ENCODE results near the gene LIPA.

Gene LIPA

DNA sequence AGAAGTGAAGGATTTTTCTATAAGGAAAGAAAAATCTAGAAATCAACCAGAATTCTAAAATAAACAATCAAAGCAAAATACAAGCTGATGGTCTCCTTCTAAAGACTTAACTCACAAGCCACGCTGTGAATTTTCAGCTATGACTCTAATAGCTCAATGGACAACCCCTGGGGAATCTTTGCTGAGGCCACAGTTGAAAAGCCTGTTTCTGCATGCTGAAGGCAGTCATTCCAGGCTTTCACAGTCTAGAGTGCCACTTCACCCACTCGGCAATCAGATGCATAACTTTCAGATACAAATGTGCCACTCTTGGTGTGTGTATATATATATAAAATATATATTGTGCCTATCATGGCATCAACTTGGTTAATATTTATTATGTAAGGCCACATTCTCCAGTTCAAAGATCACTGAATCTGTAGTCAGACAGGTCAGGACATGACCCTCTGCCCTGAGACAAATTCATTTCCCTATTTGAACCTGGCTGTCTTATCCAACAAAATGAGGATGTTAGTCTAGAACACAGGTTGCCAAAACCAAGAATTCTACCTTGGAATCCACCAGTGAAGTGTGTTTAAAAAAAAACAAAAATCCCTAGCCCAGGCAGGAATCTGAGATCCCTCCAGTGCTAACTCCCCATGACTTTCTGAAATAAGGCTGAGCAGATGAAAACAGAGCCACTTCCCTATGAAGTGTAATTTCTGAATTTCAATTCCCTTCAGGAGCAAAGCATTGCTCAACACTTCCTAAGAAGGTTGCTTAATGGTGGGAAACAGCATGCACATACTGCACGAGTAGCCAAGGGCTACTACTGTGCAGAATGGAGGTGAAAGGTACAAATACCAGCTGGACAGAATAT, 9.9 kb downstream of the LIPA start:
- intact Hi-C loops (cut with DNase I), result no loop called here
- DNase-seq, result no peak

DNA sequence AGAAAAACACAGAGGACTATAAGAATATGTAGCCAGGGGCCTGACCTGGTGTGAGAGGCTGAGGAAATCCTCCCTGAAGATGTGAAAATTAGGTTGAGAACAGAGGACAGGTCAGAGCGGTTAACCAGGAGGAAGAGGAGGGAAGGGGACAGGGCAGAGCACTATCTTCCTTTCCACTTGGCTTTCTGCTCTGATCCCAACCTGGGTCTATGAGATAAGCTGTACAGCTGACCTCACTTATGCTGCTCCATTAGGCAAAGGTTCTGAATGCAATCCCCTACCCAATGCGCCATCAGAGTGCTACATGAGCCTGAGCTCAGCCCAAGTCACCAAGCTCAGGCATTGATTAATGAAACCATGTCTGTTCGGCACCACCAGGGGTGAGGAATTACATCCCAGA, 10.5 kb downstream of the LIPA start:
- no peak for DNase-seq
- intact Hi-C loops (cut with DNase I), result no loop called here

DNA sequence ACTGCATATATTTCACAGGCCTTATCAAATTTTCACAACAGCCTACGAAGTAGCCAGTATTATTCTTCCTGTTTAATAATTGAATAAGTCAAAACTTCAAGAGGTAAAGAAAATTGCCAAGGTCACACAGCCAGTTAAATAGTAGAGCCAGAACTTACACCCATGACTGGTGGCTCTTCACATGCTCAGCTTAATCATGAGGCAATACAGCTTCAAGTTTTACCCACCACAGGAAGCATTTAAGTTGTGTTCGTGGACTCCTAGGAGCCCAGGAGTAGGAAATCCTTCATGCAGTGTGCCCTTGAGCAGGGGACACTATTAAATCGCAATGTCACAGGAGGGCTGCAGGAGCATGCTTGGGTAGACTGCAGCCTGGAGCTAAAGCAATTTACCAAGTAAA, 11.1 kb downstream of the LIPA start:
- no peak for DNase-seq
- intact Hi-C loops (cut with DNase I), result no loop called here

DNA sequence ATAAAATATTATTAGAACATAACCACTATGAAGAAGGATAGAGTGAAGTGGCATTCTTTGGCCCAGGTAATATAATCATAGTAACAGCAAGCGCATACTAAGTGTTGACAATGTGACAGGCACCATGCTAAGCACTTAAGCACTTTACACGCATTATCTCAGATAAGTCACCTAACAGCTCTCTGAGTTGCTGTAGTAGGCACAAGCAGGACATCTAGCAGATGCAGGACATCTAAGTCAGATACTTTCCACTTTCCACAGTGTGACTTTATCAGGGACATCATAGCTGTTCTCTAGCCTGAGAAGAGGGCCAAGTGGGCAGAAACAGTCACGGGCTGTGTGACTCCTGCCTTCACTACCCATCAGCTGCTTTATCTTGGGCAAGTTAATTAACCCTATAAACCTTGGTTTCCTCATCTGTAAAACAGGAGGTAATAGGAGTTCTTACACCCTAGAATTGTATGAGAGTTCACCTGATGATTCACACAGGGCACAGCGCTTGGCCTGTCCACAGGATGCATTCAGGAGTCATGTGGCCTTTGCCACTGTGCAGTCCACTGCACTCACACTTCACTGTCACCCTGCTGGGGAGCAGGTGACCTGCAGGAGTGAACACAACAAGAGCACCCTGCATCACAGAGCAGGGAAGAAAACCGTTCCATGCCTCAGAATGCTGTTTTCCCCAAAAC, 12.5 kb downstream of the LIPA start:
- intact Hi-C loops (cut with DNase I), result no loop called here
- no peak for DNase-seq

DNA sequence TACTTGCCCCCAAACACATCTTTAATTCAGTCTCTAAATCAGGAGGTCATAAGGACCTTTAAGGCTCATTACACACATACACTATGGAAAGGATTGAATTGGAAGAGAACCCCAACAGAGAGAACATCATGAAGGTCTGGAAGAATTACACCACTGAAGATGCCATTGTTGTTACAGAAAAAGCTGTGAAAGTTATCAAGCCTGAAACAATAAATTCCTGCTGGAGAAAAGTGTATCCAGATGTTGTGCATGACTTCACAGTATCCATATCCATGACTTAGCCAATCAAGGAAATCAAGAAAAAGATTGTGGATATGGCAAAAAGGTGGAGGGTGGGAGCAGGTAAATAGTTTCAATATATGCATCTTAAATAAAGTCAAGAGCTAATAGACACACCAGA, 13.7 kb downstream of the LIPA start:
- DNase-seq, result no peak
- intact Hi-C loops (cut with DNase I), result no loop called here

DNA sequence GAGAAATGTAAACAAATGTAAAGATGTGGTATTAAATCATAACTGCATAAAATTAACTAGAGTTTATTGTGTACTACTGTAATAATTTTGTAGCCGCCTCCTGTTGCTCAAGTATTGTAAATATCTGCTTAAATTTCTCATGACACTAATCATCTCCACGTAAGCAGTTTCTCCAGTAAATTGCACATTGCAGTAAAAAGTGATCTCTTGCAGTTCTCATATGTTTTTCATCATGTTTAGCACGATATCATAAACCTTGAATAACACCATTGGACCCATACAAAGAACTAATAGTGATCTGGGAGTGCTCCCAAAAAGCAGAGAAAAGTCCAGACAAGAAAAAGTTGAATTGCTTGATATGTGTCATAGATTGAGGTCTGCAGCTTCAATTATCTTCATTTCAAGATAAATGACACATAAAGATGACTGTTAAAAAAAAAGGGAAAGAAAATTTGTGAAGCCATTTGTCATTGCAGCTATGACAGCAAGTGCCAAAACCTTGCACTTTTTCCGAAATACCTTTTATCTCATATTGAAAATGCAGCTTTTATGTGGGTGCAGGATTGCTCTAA, 15.3 kb downstream of the LIPA start:
- intact Hi-C loops (cut with DNase I), result no loop called here
- no peak for DNase-seq

DNA sequence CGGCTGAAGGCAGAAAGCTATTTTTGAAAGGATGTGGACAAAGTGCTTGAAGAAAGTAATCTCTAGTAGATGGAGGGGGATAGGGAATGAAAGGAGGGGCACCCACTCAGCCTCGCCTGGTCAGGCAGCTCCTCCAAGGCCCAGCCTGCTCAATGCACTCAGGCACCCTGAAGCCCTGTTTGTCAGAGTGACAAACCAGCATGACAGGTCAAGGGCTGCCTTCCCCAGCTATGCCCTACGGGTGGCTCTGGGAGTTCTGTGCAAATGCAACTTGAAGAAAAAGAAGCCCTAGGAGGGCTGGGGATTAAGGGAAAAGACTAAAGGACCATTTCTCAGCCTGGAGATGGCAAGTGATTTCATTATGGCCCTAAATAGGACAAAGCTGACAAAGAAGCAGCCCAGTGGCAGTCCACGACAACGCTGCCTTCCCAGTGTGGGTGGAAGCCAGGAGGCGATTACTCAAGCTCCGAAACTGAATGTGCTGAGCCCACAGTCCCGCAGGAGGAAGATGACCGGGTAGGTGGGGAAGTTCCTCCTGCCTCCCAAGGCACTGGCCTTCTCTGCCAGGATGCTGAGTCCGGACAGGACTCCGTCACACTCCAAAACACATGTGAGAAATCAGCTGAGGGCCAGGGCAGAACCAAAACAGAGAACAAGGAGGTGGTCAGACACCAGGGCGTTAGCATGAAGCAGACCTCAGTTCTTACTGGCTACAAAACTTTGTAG, 16.3 kb downstream of the LIPA start:
- intact Hi-C loops (cut with DNase I), result no loop called here

DNA sequence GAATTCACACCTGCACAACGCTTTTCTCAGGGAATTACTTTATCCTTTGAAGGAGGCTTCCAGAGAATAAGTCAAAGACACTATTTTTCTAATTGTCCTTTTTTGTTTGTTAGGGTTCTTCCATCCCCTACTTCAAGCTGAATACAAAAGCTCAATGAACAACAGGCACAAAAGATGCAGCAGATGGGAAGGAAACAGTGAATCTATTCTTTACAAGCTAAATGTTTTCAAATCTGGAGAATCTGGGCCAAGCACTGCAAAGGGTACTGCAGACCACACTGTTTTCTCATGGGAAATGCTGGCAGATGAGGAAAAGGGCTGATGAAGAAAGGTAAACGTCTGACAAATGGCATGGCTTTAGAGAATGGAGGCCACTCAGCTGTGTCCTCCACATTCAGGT, 18.5 kb downstream of the LIPA start:
- no peak for DNase-seq
- intact Hi-C loops (cut with DNase I), result no loop called here

More for the DNA sequence above, 16.3 kb downstream of the LIPA start:
- peak; percentile 26 to 93 (median 69) for DNase-seq

DNA sequence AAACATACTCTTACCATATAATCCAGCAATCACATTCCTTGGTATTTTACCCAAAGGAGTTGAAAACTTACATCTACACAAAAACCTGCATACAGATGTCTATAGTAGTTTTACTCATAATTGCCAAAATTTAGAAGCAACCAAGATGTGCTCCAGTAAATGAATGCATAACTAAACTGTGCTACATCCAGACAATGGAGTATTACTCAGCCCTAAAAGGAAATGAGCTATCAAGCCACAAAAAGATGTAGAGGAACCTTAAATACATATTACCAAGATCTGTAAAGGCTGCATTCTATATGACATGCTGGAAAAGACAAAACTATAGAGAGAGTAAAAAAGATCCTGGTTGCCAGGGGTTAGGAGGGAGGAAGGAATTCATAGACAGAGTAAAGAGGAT, 22.6 kb downstream of the LIPA start:
- DNase-seq, result no peak
- intact Hi-C loops (cut with DNase I), result no loop called here

DNA sequence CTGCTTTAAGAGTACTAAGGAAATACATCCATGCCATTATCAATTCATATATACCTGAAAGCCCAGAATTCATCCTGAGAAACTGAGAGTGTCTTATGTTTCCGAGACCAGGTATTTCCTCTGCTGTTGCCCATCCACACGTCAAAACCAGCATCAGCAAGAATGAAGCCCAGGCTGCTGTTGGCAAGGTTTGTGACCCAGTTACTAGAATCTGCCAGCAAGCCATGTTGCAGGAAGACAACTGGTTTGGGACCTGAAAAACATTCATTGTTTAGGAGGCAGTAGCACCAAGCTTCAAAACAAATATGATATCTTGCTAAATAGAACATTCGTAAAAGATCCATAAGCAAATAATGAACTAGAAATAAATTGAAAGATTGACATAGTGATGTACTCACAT, 23.4 kb downstream of the LIPA start:
- intact Hi-C loops (cut with DNase I), result no loop called here
- no peak for DNase-seq

DNA sequence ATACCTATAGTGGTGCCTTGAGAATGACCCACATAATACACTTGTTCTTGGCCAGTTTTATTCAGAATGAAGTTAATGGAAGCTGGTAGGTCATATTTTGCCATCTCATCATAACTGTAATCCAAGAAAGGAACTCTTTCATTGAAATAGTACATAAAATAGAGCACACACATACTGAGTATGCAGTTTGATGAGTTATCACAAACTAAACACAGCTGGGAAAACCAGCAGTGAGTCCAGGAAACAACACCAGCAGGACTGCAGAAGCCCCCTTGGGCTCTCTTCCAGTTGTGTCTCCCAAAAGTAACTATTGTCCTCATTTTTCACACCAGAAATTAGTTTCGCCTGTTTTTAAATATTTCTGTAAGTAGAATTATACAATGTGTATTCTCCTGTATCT, 24.7 kb downstream of the LIPA start:
- DNase-seq, result no peak
- intact Hi-C loops (cut with DNase I), result no loop called here

DNA sequence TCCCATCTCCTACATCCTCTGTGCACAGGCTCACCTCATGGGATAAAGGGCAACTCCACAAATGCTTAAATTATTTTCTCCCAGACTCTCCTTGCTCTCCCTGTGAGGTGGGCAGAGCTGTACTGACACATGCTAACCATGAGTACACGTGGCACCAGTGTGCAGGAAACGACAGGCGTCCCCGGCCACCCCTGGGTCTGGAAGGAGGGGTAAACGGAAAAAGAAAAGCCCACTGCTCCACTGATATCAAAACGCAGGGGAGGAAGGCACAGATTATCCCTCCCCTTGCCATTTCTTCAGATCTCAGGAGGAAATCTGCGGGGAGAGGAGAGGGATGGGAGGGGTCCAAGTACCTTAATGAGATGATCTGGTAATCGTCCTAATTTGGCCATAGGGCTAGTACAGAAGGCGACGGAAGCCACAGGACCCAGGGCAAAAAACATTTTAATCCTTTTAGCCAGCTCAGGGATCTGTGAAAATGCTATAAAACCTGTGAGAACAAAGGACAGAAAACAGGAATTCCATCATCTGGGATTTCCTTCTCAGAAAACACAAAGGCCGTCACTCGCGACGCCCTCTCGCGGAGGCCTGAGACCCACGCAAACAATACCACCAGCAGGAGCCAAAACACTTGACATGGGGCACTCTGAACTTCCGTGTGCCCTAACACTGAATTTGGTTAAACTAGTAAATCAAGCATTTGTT, 26.7 kb downstream of the LIPA start:
- DNase-seq, result peak in 5 of 10 donors; percentile 46 to 93 (median 66)
- intact Hi-C loops (cut with DNase I), result loop anchor here (5.0 kb wide), 1 partner anchor 337 kb away; no protein-coding TSS in a partner anchor

DNA sequence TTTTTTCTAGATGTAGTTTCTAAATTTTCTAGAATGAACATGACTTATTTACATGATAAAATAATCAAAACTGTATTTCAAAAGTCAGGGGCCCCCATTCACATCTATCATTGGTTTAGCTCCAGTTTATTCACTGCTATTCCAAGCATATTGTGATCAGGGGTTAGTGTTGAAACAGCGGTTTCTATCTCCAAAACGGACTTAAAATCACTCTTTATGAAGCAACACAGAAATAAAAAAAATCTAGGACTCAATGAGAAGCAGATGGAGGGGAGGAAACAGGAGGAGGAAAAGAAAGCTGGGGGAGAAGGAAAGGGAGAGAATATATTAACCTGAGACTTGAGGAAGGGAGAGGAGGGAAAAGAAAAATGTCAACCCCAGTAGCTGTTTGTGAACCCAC, 29.7 kb downstream of the LIPA start:
- DNase-seq, result no peak
- intact Hi-C loops (cut with DNase I), result loop anchor here (5.0 kb wide), 1 partner anchor 340 kb away; no protein-coding TSS in a partner anchor

DNA sequence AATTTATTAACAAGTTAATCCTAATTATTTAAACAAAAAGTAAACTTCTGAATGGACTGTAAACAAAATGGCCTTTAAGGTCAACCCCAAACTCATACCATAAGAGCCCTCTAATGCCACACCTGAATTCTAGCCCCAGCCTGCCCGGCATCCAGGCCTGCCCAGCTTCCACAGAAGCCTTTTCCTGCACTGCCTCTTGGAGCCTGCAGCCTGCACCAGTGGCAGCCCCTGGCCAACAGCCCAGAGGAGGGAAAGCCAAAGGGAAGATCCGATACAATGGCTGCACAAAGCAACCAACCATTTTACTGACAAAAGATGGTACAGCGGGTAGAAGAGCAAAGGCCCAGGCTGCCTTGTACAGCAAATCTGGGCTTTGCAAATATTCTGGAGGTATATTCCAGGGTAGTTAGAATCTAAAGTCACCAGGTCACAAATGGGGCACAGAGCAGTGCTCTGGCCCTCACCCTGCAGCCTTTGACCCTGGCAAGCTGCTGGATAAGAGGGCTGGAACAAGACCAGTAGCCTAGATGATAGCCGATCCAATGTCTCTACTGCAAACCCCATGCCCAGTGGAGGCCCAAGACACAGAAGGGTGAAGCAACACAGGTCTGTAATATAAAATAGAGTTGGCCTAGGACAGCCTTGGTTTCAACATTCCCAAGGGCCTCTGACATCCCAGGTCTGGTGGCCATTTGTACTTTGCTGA, 31.9 kb downstream of the LIPA start:
- DNase-seq, result peak; percentile 34 to 94 (median 64)
- intact Hi-C loops (cut with DNase I), result loop anchor here (2.0 to 10.0 kb wide), 3 partner anchors 31 to 485 kb away; partner anchors contain the start of genes KIF20B and LIPA

DNA sequence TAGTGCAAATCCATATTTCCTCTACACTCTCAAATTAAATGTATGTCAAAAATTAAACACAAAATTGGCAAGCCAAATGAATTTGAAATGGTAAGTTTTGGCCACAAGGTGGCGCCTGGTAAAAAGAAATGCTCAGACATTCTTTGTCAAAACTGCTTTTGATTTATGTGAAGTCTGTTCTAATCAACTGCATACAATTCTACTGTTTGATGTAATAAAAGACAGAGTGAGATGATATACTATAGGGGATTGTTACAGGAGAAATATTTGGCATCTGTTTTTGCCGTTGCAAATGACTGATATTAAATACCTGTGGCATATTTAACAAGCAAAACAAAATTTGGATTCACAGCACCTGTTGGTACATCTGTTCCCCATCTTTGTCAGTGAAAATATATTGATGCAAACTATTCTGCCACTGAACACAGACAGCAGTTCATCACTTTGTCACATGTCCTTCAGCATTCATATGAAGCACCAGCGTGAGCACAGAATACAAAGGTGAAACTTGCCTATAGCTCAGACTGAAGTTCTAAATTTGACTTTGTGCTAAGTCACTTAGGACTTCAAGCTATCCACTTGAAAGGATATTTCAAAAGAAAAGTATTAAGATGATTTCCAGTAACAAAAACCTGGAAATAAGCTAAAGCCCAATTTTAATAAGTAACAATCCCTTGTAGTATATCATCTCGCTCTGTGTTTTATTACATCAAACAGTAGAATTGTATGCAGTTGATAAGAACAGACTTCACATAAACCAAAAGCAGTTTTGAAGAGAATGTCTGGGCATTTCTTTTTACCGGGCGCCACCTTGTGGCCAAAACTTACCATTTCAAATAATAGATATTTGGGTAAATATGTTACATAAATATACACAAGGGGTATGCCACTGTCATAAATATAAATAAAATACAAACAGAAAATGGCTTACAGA, 34.3 kb downstream of the LIPA start:
- intact Hi-C loops (cut with DNase I), result loop anchor here (1.0 to 10.0 kb wide), 3 partner anchors 188 to 487 kb away; partner anchors contain the start of gene KIF20B
- peak in 6 of 10 donors; percentile 57 to 88 (median 66) for DNase-seq

DNA sequence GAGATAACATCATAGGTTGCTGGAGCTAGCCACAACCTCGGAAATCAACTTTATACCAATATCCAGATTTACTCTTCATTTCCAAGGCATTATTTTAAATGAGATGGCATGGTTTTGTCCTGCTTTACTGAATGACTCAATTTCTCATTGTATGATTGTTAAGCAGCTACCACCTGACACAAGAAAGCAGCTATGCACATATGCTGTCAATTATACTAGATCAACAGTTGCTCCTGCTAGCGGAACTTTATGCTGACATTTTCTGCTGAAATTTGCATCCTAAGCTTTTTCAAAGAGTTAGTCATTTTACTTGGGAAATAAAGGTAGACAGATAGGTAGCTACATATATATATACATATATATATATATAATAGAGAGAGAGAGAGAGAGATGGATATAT, 35.5 kb downstream of the LIPA start:
- intact Hi-C loops (cut with DNase I), result loop anchor here (2.0 to 10.0 kb wide), 2 partner anchors 281 to 489 kb away; partner anchors contain the start of gene KIF20B
- DNase-seq, result no peak

DNA sequence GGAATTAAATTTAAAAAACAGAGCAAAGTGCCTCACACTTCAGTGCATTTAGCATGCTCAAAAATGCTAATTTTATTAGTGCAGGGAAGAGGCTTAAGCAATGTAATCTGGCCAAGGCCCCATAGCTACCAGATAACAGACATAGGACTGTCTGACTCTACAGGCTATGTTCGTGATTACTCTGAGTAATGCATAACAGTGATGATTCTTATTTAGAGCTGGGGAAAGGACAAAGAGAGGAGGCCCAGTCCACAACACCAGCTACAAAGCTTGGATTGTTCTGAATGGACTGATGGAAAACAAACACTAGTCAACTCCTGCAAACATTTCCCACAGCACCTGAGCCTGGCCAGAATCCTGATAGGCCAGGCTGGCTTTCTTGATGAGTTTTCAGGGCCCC, 36.1 kb downstream of the LIPA start:
- no peak for DNase-seq
- intact Hi-C loops (cut with DNase I), result loop anchor here (10.0 kb wide), 1 partner anchor 489 kb away; the partner anchor contains the start of gene KIF20B

DNA sequence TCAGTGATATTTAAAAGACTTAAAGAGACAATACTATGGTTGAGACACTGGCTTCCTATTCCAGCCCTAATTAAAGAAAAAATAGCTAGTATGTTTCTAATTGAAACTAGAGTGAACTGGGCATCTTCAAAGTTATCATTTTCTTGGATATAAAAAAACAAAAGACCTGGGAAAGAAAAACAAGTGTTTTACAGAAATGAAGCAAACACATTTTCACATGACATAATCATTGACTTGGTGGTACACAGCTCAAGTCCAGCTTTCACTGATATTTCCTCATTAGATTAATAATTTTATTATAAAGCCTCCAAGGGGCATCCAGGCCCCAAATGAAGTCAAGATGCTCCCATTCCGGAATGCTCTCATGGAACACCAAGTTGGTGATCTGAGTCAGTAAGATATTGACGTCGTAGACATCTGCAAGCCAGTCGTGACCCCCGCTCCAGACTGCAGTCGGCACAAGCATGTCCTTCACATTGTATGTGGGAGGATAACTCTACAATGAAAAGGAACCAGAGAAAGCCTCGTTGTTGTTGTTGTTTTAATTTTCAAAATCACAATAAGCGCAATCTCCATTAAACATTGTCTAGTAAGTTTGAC, 36.9 kb downstream of the LIPA start:
- intact Hi-C loops (cut with DNase I), result loop anchor here (10.0 kb wide), 1 partner anchor 490 kb away; the partner anchor contains the start of gene KIF20B
- DNase-seq, result no peak
